COLO668 (cell line): ENCODE data around the gene GRB2.
"Not testable (repeated sequence)": the region's sequence is repeated elsewhere in the genome, so short reads cannot be mapped to it uniquely, and the experiment has no call there.

Experiments used
- DNase-seq: peaks from one replicate; lab custom pipeline; 2025; ENCODE audit not compliant: unreplicated experiment; lab: John Stamatoyannopoulos, UW

The GRB2 gene

DNA sequence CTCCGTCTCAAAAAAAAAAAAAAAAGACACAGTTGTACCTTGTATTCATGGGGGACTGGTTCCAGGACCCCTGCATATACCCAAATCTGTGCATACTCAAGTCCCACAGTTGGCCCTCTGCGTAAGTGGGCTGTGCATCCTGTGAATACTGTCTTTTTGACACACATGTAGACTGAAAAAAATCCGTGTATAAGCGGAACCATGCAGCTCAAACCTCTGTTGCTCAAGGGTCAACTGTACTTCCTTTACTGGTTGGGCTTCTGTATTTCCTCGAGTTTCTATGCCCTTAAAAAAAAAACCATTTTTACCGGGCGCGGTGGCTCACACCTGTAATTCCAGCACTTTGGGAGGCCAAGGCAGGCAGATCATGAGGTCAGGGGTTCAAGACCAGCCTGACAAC, 52.3 kb downstream of the GRB2 start:
- no peak for DNase-seq

DNA sequence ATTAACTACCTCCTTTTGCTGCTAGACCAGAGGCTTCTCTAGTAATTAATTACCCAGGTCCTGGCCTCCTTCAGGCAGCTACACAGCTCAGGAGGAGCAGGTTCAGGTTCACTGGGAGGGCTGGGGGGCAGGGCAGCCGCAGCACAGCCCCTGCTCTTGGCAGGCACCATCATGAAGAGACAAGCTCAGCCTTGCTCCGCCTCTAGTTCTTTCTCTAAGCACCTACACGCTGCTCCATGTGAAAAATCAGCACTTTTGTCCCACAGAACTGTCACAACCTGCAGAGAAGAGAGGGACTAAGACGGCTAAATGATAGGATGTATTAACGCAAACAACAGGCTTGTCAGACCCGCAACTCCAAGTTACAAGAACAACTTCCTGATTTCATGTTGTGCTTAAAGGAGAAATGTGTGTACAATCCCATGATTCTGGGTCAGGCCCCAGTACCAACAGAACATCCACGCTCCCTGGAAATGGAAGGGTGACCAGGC, 53.4 kb downstream of the GRB2 start:
- DNase-seq, result no peak

DNA sequence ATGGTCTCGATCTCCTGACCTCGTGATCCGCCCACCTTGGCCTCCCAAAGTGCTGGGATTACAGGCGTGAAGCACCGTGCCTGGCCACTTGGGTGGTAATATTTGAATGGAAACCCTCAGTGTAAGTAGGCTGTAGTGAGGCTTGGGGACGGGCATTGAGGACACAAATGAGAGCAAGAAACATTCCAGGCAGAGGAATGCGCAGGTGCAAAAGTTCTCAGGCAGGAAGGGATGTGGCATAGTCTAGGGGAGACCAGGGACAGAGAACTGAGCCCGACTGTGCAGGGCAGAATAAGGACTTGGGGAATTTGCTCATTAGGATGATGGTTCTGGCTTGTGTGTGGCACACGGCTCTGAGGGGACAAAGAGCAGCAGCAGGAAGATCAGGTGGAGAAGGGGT, 54.8 kb downstream of the GRB2 start:
- DNase-seq, result no peak

DNA sequence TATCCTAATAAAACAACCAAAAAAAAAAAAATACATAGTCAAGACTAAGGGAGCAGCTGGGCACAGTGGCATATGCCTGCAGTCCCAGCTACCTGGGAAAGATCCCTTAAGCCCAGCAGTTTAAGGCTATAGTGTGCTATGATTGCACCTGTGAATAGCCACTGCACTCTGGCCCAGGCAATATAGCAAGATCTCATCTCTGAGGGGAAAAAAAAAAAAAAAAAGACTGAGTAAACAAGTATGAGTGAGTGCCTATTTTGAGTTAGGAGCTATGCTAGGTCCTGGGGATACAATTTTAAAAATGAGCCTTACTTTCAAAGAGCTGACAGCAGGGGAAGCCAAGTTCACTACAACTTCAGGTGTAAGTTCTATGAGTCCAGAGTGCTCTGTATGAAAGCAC, 55.4 kb downstream of the GRB2 start:
- DNase-seq, result no peak

DNA sequence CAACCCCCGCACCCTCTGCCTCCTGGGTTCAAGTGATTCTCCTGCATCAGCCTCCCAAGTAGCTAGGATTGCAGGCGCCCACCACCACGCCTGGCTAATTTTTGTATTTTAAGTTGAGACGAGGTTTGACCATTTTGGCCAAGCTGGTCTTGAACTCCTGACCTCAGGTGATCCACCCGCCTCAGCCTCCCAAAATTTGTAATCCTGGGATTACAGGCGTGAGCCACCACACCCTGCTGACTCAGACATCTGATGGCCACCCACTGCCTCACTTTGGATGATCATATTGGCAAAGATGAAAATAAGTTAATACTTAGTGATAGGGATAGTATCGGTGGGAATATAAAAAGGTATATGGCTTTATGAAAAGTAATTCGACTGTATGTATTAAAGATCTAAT, 55.9 kb downstream of the GRB2 start:
- DNase-seq, result no peak

DNA sequence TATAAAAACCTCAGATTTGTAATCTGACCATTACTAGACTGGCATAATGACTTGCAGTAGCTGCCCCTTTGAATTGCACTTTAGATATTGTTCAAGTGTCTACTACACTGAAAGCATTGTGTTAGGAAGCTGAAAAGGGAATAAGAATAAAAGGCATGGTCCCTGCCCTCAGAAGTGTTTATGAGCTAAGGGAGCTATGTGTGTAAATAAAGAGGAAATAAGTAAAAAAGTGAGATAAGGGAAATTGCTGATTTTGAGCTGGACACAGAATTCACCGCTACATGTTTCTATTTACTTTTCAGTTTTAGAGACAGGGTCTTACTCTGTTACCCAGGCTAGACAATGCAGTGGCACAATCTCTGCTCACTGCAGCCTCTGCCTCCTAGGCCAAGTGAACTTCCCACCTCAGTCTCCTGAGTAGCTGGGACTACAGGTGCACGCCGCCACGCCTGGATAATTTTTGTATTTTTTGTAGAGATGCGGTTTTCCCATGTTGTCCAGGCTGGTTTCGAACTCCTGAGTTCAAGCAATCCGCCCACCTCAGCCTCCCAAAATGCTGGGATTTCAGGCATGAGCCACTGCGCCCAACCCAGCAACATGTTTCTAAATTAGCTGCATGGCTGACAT, 57.0 kb downstream of the GRB2 start:
- DNase-seq, result no peak

DNA sequence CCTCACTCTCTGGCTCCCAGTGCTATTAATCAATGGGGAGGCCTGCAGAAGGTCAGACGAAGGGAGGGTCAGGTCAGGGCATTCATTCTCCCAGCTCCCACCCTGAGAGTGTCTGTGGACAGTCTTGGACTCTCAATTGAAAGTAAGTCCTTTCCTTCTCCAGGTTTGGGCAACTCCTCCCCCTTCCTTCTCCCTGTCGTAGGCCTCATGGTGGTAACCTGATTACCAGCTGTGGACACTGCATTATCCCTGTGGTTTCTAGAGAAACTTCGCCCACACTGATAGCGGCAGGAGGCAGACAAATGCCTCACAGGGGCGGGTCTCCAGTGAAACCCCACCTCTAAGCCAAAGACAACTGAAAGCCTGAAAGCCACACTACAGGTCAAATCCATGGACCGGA, 58.6 kb downstream of the GRB2 start:
- no peak for DNase-seq

DNA sequence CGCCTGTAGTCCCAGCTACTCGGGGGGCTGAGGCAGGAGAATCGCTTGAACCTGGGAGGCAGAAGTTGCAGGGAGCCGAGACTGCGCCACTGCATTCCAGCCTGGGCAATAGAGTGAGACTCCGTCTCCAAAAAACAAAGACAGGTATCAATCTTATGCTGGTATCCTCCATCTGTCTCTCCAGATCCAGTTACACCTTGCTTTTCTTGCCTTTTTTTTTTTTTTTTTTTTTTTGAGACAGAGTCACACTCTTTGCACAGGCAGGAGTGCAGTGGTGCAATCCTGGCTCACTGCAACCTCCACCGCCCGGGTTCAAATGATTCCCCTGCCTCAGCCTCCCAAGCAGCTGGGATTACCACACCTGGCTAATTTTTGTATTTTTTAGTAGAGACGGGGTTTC, 59.1 kb downstream of the GRB2 start:
- not testable (repeated sequence) for DNase-seq

DNA sequence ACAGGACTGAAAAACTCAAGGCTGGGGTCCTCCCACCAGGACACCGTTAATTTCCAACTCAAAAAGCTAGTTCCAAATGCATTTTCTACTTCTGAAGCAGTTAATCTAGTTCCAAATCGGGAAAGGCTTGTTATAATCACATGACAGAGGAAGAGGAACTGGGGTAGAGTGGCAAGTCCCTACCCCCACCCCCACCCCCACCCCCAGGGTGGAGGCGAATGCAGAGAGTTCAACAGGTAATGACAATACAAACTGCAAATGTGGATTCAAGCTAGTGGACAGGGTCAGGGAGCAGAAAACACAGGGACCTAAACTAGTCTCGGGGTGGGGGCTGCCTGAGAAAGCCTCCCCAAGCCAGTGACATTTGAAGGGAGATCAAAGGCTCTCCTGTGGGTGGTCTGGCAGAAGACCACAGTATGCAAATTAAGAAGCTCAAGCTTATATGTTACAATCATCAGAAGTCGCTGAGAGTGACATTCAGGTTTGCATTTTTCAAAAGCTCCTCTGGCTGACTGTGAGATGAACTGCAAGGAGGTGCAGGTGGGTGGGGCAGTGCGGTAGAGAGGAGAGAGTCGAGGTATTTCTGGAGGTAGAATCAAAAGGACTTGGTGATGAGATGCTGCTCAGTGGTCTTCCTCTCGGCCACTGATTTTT, 59.8 kb downstream of the GRB2 start:
- no peak for DNase-seq

DNA sequence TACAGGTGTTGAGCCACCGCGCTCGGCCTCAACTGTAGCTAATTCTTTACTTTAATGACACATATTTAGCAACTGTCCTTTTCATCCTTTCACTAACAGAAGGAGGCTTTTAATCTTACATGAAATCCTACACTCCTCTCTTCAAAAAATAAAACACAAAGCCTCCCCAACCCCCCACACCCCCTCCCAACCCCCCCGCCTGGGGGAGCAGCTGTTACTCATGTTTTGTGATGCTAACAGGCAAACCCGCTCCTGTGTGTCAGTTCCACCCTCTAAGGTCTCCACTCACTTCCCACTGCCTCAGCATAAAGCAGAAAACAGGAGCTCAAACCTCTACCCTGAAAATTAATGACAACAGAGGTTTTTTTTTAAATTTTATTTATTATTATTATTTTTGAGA, 60.8 kb downstream of the GRB2 start:
- no peak for DNase-seq

DNA sequence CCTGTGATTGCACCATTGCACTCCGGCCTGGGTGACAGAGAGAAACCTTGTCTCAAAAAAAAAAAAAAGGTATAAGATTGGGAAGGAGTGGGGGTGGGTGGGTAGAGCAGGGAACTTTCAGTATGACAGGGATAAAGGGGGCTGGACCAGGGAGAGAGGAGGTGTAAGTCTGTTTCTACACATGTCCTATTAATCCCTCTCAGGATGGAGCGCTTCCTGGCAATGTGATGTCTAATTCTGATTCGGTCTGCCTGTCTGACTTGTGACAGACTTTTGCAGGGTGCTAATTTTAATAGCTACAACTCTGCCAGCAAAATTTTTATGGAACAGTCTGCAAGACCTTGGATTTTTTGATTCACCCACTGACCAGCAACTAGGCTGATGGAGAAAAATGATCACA, 62.5 kb downstream of the GRB2 start:
- DNase-seq, result no peak

DNA sequence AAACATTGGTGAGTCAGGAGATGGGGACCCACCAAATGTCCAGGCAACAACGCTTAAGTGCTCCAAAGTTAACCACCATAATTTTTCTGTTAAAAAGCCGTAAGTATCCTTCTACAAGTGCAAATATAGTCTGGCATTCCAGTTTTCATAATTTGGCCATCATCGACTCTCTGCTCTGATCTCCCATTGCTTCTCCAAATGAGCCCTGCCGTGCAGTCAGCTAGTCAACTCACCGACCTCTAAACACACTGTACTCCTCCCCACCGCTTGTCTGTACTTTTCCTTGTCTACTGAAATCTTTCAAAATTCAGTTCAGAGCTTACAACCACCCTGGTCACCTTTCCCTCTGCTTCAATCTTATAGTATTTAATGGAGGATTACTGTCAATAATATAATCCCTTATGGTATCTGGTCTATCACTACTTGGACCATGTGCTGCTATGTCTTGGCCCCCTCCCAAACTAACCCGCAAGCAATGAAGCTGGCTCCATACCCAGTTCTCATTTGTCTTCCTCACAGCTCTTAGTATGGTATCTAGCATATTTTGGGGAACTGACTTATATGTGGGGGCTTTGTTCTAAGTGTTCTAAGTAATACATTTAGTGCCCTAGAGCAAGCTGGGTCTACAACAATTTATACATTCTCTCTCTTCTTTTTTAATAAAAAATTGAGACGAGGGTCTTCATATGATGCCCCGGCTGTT, 63.5 kb downstream of the GRB2 start:
- no peak for DNase-seq

DNA sequence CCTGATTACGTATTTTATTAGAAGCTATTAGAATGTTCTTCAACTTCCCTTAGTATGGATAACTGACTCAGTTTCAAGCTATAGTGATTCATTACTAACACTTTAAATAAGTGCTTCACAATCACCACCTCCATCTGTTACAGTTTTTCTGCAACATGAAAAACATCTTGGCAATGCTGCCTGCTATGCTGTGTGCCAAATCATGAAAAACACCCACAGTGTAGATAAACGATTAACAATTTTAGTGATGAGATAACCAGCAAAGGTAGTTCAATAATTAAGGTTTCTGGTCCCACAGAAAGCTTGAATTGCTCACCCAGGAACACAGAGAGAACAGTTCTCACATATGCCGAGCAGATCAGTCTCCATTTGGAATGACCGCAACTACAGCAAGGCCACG, 64.8 kb downstream of the GRB2 start:
- DNase-seq, result no peak

DNA sequence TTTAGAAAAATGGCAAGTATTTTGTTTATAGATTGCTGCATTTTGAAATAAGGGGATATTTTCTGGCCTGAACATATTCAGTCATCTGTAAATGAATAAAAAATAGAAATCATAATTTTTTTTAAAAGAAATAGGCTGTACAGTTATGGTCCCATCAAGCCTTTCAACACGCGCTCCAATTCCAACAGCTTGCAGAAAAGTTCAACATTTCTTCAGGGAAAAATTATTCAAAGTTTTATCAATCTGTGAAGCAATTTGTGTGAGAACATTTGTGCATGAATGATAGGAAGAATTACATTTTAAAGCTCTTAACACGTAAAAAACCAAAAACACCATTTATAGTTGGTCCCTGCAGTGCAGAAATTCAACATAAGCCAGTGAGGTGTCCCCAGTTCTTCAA, 65.5 kb downstream of the GRB2 start:
- no peak for DNase-seq

DNA sequence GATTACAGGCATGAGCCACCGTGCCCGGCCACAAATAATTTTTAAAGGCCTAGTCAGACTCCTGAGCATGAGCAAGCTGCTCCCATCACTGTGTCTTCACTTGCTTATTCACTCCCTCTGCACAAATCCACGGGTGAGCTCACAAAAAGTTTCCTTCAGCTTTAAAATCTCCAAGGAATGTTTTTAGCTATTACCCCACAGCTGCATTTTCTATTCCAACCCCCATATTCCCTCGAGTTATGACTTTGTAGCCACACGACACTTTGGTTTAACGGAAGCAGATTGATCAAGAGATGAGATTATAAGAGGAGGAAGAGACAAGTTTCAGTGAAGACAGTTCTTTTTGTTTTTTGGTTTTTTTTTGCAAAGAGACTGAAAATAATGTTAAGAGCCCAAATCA, 67.1 kb downstream of the GRB2 start:
- no peak for DNase-seq

DNA sequence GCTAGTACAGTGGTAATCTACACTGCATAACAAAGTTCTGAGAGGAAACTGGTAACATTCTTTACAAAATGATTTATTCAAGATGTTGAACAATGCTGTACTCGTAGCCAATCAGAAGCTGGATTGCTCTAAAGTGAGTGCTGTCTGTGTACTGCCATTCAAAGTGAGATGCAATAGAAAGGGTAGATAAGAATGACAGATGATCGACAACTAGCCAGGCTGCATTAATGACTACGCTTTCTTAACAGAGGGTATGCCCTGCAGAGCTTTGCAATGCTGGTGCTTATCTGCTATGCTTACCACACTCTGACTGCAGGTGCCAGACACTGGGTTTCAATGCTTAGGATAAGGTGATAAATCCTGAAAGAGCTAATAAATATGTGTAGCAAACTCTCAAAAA, 70.2 kb downstream of the GRB2 start:
- DNase-seq, result no peak

DNA sequence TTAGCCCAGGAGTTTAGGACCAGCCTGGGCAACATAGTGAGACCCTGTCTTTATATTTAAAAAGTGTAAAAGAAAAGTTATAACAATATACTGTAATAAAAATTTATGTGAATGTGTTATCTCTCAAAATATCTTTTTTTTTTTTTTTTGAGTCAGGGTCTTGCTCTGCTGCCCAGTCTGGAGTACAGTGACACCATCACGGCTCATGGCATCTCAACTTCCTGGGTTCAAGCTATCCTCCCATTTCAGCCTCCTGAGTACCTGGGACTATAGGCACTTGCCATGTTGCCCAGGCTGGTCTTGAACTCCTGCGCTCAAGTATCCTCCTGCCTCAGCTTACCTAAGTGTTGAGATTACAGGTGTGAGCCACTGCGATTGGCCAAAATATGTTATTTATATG, 70.8 kb downstream of the GRB2 start:
- no peak for DNase-seq

DNA sequence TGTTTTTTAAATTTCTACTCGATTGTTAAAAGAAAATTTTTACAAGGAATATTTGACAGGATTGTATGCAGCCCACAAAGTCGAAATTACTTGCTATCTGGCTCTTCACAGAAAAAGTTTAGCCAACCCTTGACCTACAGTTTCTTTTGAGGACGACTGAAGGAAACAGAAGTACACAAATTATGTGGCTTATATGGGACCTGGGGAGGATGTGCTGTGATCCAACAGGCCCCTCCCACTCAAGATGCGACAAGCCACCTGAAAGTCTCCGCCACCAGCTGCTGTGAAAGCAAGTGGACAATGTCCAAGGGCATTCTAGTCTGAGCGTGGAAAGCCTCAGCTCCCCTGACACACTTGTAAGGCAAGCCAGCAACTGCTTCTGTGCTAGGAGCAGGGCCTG, 73.8 kb downstream of the GRB2 start:
- no peak for DNase-seq

DNA sequence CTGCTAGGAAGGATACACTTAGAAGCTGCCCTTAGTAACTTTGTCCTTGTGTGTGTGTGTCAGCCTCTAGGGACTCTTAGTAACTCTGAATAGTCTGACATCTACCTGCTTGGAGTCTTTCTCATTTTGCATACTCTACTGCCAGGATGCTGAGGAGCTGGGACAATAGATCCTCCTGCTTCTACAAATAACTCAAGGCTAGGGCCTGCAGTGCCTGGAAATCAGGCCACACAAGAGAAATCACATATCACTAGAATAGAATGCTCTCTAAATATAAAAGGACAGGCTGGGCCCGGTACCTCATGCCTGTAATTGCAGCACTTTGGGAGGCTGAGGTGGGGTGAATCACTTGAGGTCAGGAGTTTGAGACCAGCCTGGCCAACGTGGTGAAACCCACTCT, 77.7 kb downstream of the GRB2 start:
- no peak for DNase-seq

DNA sequence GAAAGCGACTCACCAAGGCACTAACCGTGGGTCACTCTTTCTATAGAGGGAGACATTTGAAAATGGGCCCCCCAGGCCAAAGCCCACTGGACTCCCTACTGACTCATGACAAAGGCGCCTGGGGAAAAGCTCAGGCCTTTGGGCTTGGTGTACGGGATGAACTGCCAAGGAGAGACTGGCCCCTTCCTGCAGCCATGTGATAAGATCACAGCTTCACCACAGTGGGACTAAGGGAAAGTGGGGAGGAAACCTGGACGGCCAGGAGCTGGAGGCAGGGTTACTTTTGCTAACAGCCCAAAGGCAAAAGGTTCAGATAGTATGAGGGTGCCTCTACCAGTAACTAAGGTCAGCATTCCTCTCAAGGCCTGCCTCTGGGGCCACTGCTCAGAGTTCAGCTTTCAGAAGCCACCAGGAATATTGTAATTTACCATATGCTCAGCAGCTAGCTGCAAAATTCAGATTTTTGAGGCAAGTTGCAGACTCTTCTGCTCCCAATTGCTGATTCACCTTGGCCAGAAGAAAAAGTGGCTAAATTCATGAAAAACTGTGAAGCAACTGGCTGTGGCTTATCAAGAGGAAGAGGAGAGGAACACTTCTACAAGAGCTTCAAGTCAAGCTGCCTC, 79.1 kb downstream of the GRB2 start:
- no peak for DNase-seq

DNA sequence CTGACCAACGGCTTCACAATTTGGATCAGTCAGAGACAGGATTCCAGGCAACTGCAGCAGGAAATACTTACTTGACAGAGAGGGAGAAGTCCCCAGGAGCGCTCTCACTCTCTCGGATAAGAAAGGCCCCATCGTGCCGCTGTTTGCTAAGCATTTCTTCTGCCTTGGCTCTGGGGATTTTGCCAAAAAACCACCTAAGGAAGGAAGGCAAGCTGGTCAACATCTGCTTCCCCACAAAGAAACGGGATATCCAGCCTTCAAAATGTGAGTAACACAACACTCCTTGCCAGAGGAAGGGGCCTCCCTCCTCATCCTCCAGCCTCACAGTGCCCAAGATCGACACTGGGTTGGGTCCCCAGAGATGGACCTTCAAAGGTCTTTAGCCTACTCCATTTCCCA, 79.7 kb downstream of the GRB2 start:
- DNase-seq, result no peak

DNA sequence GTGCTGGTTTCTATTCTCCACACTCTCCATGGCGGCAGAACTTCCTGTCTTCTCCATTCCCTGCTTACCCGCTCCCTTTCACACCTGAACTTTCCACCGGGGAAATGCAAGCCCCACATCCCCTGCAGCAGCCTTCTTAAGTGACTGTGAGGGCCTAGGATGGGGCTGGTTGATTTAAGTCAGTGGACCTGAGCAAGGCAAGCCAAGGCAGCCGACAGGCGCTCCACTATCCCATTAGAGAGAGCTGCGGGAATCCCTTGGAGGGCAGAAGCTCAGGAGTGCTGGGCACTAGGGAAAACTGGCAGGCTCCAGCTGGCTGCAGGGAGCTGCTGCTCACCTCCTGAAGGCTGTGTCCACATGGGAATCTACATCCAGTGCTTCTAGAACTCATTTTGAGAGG, 80.1 kb downstream of the GRB2 start:
- no peak for DNase-seq
